ENCODE results near the gene FAM151A.

DNA sequence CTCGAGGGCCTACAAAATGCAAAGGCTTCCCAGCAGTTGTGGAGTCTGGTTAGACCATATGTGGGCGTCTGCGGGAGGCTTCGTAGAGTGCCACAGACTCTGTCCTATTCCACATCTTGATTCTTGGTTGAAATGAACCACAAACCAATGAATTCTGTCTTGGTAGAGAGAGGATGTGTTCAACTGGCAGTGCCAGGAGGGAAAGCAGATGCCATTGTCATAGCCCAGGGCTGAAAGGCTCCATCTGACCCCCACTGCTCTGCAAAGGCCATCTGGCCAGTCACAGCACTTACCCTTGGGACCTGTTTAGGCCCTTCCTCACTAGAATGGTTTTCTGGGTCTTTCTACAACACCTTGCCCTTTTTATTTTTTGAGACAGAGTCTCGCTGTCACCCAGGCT, 53.2 kb downstream of the FAM151A start:
- TF ChIP-seq CTCF (conservative IDR thresholded peaks at IDR 0.05; ENCODE audit: low read depth in 2 of 2) (no peak), EZH2 (IDR thresholded peaks at IDR 0.05; ENCODE audit: low read depth, unreplicated experiment) (no peak), POLR2AphosphoS5 (IDR thresholded peaks at IDR 0.05; ENCODE audit: low read depth) (no peak), EZH2phosphoT487 (IDR thresholded peaks at IDR 0.05; ENCODE audit: unreplicated experiment) (no peak), CREB1 (CRISPR knock-in tag; IDR thresholded peaks at IDR 0.05; ENCODE audit: low read depth) (no peak), JUNB (IDR thresholded peaks at IDR 0.05; ENCODE audit: unreplicated experiment) (no peak), ZNF114 (CRISPR knock-in tag; IDR thresholded peaks at IDR 0.05) (no peak)
- TF ChIP-seq, protein P1, sequence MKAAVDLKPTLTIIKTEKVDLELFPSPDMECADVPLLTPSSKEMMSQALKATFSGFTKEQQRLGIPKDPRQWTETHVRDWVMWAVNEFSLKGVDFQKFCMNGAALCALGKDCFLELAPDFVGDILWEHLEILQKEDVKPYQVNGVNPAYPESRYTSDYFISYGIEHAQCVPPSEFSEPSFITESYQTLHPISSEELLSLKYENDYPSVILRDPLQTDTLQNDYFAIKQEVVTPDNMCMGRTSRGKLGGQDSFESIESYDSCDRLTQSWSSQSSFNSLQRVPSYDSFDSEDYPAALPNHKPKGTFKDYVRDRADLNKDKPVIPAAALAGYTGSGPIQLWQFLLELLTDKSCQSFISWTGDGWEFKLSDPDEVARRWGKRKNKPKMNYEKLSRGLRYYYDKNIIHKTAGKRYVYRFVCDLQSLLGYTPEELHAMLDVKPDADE (IDR thresholded peaks at IDR 0.05), result no peak

Data from GM23338 (cell line).